Measurements from ENCODE around the gene WDR64. TPM values are rescaled to one million over a fixed set of nuclear protein-coding genes. Genes with fewer than 3 reads are reported as not detected.

Gene WDR64
- total and polyA plus RNA-seq, 4 donors, result 0.02 to 0.70 (median 0.17) TPM

- TF ChIP-seq REST (IDR thresholded peaks at IDR 0.05) (no peak), NR2F2 (IDR thresholded peaks at IDR 0.05) (no peak)
Observed at GRCh38 chr1:241771117-241771516, 119.0 kb downstream of the WDR64 start (continued).

GRCh38 chr1:241772932-241773500 lies 120.9 kb downstream of the WDR64 start:
- Histone ChIP-seq H3K9me3 (ENCODE audit: control insufficient read depth in 4 of 4, low read length in 3 of 4) (no peaks in the 10 kb centered on the region), H3K36me3 (ENCODE audit: control insufficient read depth in 4 of 4, insufficient read depth in 3 of 4, low read depth in 1 of 4, low read length in 3 of 4) (no peaks in the 10 kb centered on the region), H3K4me3 (ENCODE audit: low read depth in 1 of 3, low read length in 3 of 3) (no peak overlapping the region), H3K27me3 (ENCODE audit: control insufficient read depth in 4 of 4, insufficient read depth in 4 of 4, low read length in 3 of 4) (no peaks in the 10 kb centered on the region), H3K4me1 (ENCODE audit: control insufficient read depth in 4 of 4, insufficient read depth in 4 of 4, low read length in 3 of 4) (no peaks in the 10 kb centered on the region), H3K27ac (ENCODE audit: low read depth in 1 of 2, low read length in 2 of 2) (no peak overlapping the region), H3K9ac (ENCODE audit: low read depth in 1 of 2, low read length in 2 of 2) (no peak overlapping the region)
- 97% methylated on average over 4 of the region's 4 CpGs for WGBS
- no peak for TF ChIP-seq TAF1 (conservative IDR thresholded peaks at IDR 0.05)
- no peak for TF ChIP-seq HNF4A (conservative IDR thresholded peaks at IDR 0.05)
- no peak for TF ChIP-seq REST (IDR thresholded peaks at IDR 0.05)
- no peak for TF ChIP-seq HNF4G (IDR thresholded peaks at IDR 0.05)
- TF ChIP-seq SP1 (IDR thresholded peaks at IDR 0.05), result no peak
- TF ChIP-seq EGR1 (IDR thresholded peaks at IDR 0.05; ENCODE audit: low read depth in 2 of 2), result no peak
- no peak for TF ChIP-seq ATF3 (IDR thresholded peaks at IDR 0.05)
- no peak for TF ChIP-seq ZBTB33 (IDR thresholded peaks at IDR 0.05)
- TF ChIP-seq RXRA (IDR thresholded peaks at IDR 0.05), result no peak
- no peak for TF ChIP-seq YY1 (IDR thresholded peaks at IDR 0.05)
- TF ChIP-seq JUND (IDR thresholded peaks at IDR 0.05), result no peak
- DNase-seq (ENCODE audit: low spot score), result no peak

All from liver (tissue), 9 donors.